H9 (cell line): ENCODE results near the gene SERINC3. TPM values are rescaled to one million over a fixed set of nuclear protein-coding genes. Genes with fewer than 3 reads are reported as not detected.

ENCODE experiments used
- DNase-seq: peaks from one replicate; pipeline ENCODE4 v3.0.0-alpha.2; 2017
- H2AFZ ChIP-seq: one replicate; pipeline ENCODE4 v1.6.1; 2013; ENCODE audit warnings: mild to moderate bottlenecking, low read length, control low read depth, moderate library complexity
- H2AK5ac ChIP-seq: 2 replicates; pipeline ENCODE4 v1.6.1; 2013; ENCODE audit warnings: low read length, control low read depth, mixed read lengths; ENCODE audit not compliant: insufficient read length
- H2BK120ac ChIP-seq: one replicate; pipeline ENCODE4 v1.6.1; 2013; ENCODE audit warnings: low read depth, mild to moderate bottlenecking, low read length, control low read depth, inconsistent platforms; ENCODE audit not compliant: poor library complexity, severe bottlenecking
- H2BK12ac ChIP-seq: 2 replicates; pipeline ENCODE4 v1.6.1; 2013; ENCODE audit warnings: low read length, control low read depth, mixed read lengths, low read depth; ENCODE audit not compliant: insufficient read length
- H2BK15ac ChIP-seq: 2 replicates; pipeline ENCODE4 v1.6.1; 2013; ENCODE audit warnings: low read depth, low read length, control low read depth
- H2BK20ac ChIP-seq: one replicate; pipeline ENCODE4 v1.6.1; 2013; ENCODE audit warnings: low read depth, mild to moderate bottlenecking, low read length, control low read depth, inconsistent platforms; ENCODE audit not compliant: poor library complexity, severe bottlenecking
- H2BK5ac ChIP-seq: 2 replicates; pipeline ENCODE4 v1.6.1; 2013; ENCODE audit warnings: low read length, control low read depth, mixed read lengths; ENCODE audit not compliant: insufficient read length
- H3K14ac ChIP-seq: 2 replicates; pipeline ENCODE4 v1.6.1; 2013; ENCODE audit warnings: low read length, control low read depth; ENCODE audit not compliant: insufficient read depth
- H3K18ac ChIP-seq: 2 replicates; pipeline ENCODE4 v1.6.1; 2013; ENCODE audit warnings: low read depth, mild to moderate bottlenecking, mixed read lengths, low read length, control low read depth; ENCODE audit not compliant: insufficient read length
- H3K23ac ChIP-seq: 2 replicates; pipeline ENCODE4 v1.6.1; 2013; ENCODE audit warnings: low read length, control low read depth, mixed read lengths, low read depth; ENCODE audit not compliant: insufficient read length
- H3K23me2 ChIP-seq: 2 replicates; pipeline ENCODE4 v1.6.1; 2013; ENCODE audit warnings: low read depth, mild to moderate bottlenecking, mixed read lengths, low read length, control low read depth; ENCODE audit not compliant: insufficient read length, poor library complexity, severe bottlenecking
- H3K27ac ChIP-seq: 2 replicates; pipeline ENCODE4 v1.5.1; 2013; ENCODE audit warnings: low read length, control low read depth, mixed read lengths, low read depth; ENCODE audit not compliant: insufficient read length
- H3K27me3 ChIP-seq: 2 replicates; pipeline ENCODE4 v1.6.1; 2013; ENCODE audit warnings: low read length, control low read depth, inconsistent platforms; ENCODE audit not compliant: insufficient read depth
- H3K4ac ChIP-seq: 2 replicates; pipeline ENCODE4 v1.6.1; 2013; ENCODE audit warnings: low read depth, mild to moderate bottlenecking, control low read depth, inconsistent platforms, low read length, moderate library complexity
- H3K4me1 ChIP-seq: 2 replicates; pipeline ENCODE4 v1.6.1; 2013; ENCODE audit warnings: low read length, control low read depth, inconsistent platforms; ENCODE audit not compliant: insufficient read depth
- H3K4me2 ChIP-seq: 2 replicates; pipeline ENCODE4 v1.6.1; 2013; ENCODE audit warnings: low read length, control low read depth, mixed read lengths; ENCODE audit not compliant: insufficient read length, insufficient read depth
- H3K56ac ChIP-seq: 2 replicates; pipeline ENCODE4 v1.6.1; 2013; ENCODE audit warnings: low read depth, mild to moderate bottlenecking, mixed read lengths, low read length, control low read depth; ENCODE audit not compliant: insufficient read length
- H3K79me1 ChIP-seq: 2 replicates; pipeline ENCODE4 v1.6.1; 2013; ENCODE audit warnings: low read depth, mild to moderate bottlenecking, moderate library complexity, low read length, control low read depth, inconsistent platforms; ENCODE audit not compliant: insufficient read depth, poor library complexity, severe bottlenecking
- H3K79me2 ChIP-seq: 2 replicates; pipeline ENCODE4 v1.6.1; 2013; ENCODE audit warnings: low read length, control low read depth, inconsistent platforms; ENCODE audit not compliant: insufficient read depth
- H3K9ac ChIP-seq: 2 replicates; pipeline ENCODE4 v1.6.1; 2013; ENCODE audit warnings: low read length, control low read depth, mixed read lengths; ENCODE audit not compliant: insufficient read length; ENCODE audit errors: extremely low read depth
- H3K9me3 ChIP-seq: one replicate; pipeline ENCODE4 v1.6.1; 2013; ENCODE audit warnings: low read depth, low read length, inconsistent platforms; ENCODE audit not compliant: control insufficient read depth
- H3T11ph ChIP-seq: one replicate; pipeline ENCODE4 v1.6.1; 2013; ENCODE audit warnings: mild to moderate bottlenecking, low read length, control low read depth, inconsistent platforms
- H4K20me1 ChIP-seq: one replicate; pipeline ENCODE4 v1.6.1; 2013; ENCODE audit not compliant: control insufficient read depth, insufficient read length, insufficient read depth
- H4K5ac ChIP-seq: 2 replicates; pipeline ENCODE4 v1.6.1; 2013; ENCODE audit warnings: low read depth, mild to moderate bottlenecking, mixed read lengths, low read length, control low read depth; ENCODE audit not compliant: insufficient read length
- H4K8ac ChIP-seq: replicated peaks from 2 replicates; pipeline ENCODE4 v1.6.1; 2013; ENCODE audit warnings: low read length, control low read depth, mixed read lengths, low read depth; ENCODE audit not compliant: insufficient read length
- H4K91ac ChIP-seq: 2 replicates; pipeline ENCODE4 v1.6.1; 2013; ENCODE audit warnings: low read depth, mild to moderate bottlenecking, moderate library complexity, mixed read lengths, low read length, control low read depth; ENCODE audit not compliant: insufficient read length
- H3K27ac Mint-ChIP-seq, 3 experiments: 2 replicates in 2 of 3; 3 replicates in 1 of 3; pipeline ENCODE4 v1.8.0; 2020 to 2021; ENCODE audit warnings: mixed read lengths in 3 of 3, mild to moderate bottlenecking in 1 of 3, moderate library complexity in 1 of 3
- H3K27me3 Mint-ChIP-seq: 2 replicates; pipeline ENCODE4 v1.8.0; 2021; ENCODE audit warnings: low read depth, mild to moderate bottlenecking, moderate library complexity, mixed read lengths
- H3K36me3 Mint-ChIP-seq, 3 experiments: 2 replicates in 2 of 3; 3 replicates in 1 of 3; pipeline ENCODE4 v1.8.0; 2020 to 2021; ENCODE audit warnings: low read depth in 3 of 3, mixed read lengths in 3 of 3; ENCODE audit not compliant: insufficient read depth in 1 of 3
- H3K4me1 Mint-ChIP-seq, 2 experiments: 2 replicates each; pipeline ENCODE4 v1.8.0; 2020; ENCODE audit warnings: mixed read lengths in 2 of 2
- H3K4me3 Mint-ChIP-seq, 2 experiments: 2 replicates in 1 of 2; 3 replicates in 1 of 2; pipeline ENCODE4 v1.8.0; 2020 to 2021; ENCODE audit warnings: mild to moderate bottlenecking in 2 of 2, mixed read lengths in 2 of 2, moderate library complexity in 1 of 2
- H3K9me3 Mint-ChIP-seq, 2 experiments: 2 replicates in 1 of 2; 3 replicates in 1 of 2; pipeline ENCODE4 v1.8.0; 2020; ENCODE audit warnings: mild to moderate bottlenecking in 2 of 2, mixed read lengths in 2 of 2, moderate library complexity in 1 of 2
- CTCF ChIP-seq: fragments of 200-600 bp; sonication (generic); conservative IDR thresholded peaks from 3 replicates; pipeline ENCODE4 v1.8.0; 2021; ENCODE audit warnings: antibody characterized with exemption, mild to moderate bottlenecking
- WGBS: extraction: QIAGEN DNeasy Blood & Tissue Kit; methylation state at CpG from one replicate; pipeline ENCODE4 v1.1.7; 2013; ENCODE audit warnings: missing lambda C conversion rate, low lambda C conversion rate, mixed read lengths; ENCODE audit not compliant: insufficient read length; ENCODE audit errors: extremely low coverage; 5-methylcytosine and 5-hydroxymethylcytosine counted together
- total RNA-seq: library from RNA; stranded (reverse); gene quantifications from 2 replicates; pipeline ENCODE4 v1.2.1, GENCODE V29; 2021

Gene SERINC3
- total RNA-seq, 1 experiment from 2014 or later, result 41.5 TPM

DNA sequence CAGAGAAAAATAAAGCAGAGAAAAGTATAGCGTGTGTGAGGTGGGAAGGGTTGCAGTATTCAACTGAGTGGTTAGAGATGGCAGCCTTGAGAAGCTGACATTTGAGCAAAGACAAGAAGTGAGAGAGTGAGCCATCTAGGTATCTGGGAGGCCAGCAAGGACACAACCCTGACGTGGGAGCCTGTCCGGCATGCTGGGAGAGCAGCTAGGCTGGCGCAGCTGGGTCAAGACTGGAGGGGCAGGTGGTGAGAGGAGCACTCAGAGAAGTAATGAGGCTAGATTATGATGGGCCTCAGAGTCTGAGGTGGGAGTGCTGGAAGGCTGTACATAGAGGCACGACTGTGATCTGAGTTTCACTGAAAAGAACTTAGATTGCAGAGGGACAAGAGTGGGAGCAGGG lies 33.3 kb downstream of the SERINC3 start:
- Histone ChIP-seq H3K4me2 (no peak overlapping the region), H3T11ph (no peak overlapping the region), H2AK5ac (no peak overlapping the region), H3K27ac (no peak overlapping the region), H2BK120ac (no peak overlapping the region), H3K79me2 (no peaks in the 10 kb centered on the region), H2BK20ac (no peak overlapping the region), H4K8ac (no peak overlapping the region), H3K23me2 (no peaks in the 10 kb centered on the region), H3K56ac (no peak overlapping the region), H2AFZ (no peak overlapping the region), H2BK5ac (no peak overlapping the region), H3K27me3 (no peaks in the 10 kb centered on the region; the same call in 1 of the 2 replicates), H2BK12ac (no peak overlapping the region), H4K20me1 (no peaks in the 10 kb centered on the region), H3K18ac (no peak overlapping the region), H3K4me1 (no peaks in the 10 kb centered on the region), H3K23ac (no peak overlapping the region), H2BK15ac (no peak overlapping the region), H3K9ac (no peak overlapping the region), H3K9me3 (no peaks in the 10 kb centered on the region), H4K5ac (no peak overlapping the region), H3K4ac (no peak overlapping the region), H3K14ac (no peak overlapping the region), H4K91ac (no peak overlapping the region), H3K79me1 (no peaks in the 10 kb centered on the region)
- no peak for TF ChIP-seq CTCF
- Mint-ChIP-seq H3K27me3 (no peaks in the 10 kb centered on the region), H3K9me3 (no peaks in the 10 kb centered on the region), H3K27ac (no peak overlapping the region; a peak in 1 of 7 replicates), H3K4me3 (no peak overlapping the region), H3K4me1 (no peaks in the 10 kb centered on the region), H3K36me3 (peaks cover 9 to 53% (median 42%) of the 10 kb centered on the region in 3 experiments; a peak in 6 of 7 replicates)
- no CpG with 5 or more reads among the region's 5 CpGs for WGBS
- no peak for DNase-seq
